H1 (cell line): ENCODE data around the gene COL4A2. TPM values are rescaled to one million over a fixed set of nuclear protein-coding genes. Genes with fewer than 3 reads are reported as not detected.

Experiments
- CTCF ChIA-PET: fragments of 300-600 bp; sonication (Branson Sonifier 250); formaldehyde crosslinking; loops from one replicate; lab custom pipeline; 2021; ENCODE audit not compliant: partially characterized antibody; lab: Charles Lee
- POLR2A ChIA-PET: fragments of 300-600 bp; sonication (Branson Sonifier 250); formaldehyde crosslinking; loops from one replicate; lab custom pipeline; 2021; ENCODE audit warnings: inconsistent platforms; ENCODE audit not compliant: partially characterized antibody; lab: Charles Lee
- DNase-seq, 2 experiments: peaks; one replicate each; pipeline versions ENCODE4 v3.0.0 to v3.0.0-alpha.2; 2010 to 2022; ENCODE audit warnings: low spot score in 2 of 2, low read depth in 1 of 2, mixed read lengths in 1 of 2
- FAIRE-seq: peaks from 2 replicates; lab custom pipeline; 2011; peaks lifted over from hg19 to GRCh38; lab: Jason Lieb, UNC
- H2AFZ ChIP-seq: 2 replicates; pipeline ENCODE4 v1.8.1; 2012; ENCODE audit warnings: low read length, inconsistent platforms
- H2AK5ac ChIP-seq: 2 replicates; pipeline ENCODE4 v1.6.1; 2013; ENCODE audit warnings: low read depth, low read length
- H2BK120ac ChIP-seq: replicated peaks from 2 replicates; pipeline ENCODE3; 2013; ENCODE audit warnings: low read depth, low read length, inconsistent platforms
- H2BK12ac ChIP-seq: 2 replicates; pipeline ENCODE4 v1.6.1; 2013; ENCODE audit warnings: low read depth, low read length
- H2BK15ac ChIP-seq: 2 replicates; pipeline ENCODE4 v1.6.1; 2013; ENCODE audit warnings: low read length
- H2BK20ac ChIP-seq: 2 replicates; pipeline ENCODE4 v1.6.1; 2013; ENCODE audit warnings: low read length
- H2BK5ac ChIP-seq: 2 replicates; pipeline ENCODE4 v1.6.1; 2013; ENCODE audit warnings: low read depth, low read length
- H3K14ac ChIP-seq: 2 replicates; pipeline ENCODE4 v1.6.1; 2013; ENCODE audit warnings: inconsistent platforms; ENCODE audit not compliant: insufficient read length
- H3K18ac ChIP-seq: 2 replicates; pipeline ENCODE4 v1.6.1; 2013; ENCODE audit warnings: low read length; ENCODE audit errors: extremely low read depth
- H3K23ac ChIP-seq: 2 replicates; pipeline ENCODE4 v1.6.1; 2013; ENCODE audit warnings: inconsistent platforms; ENCODE audit not compliant: insufficient read length
- H3K23me2 ChIP-seq: 2 replicates; pipeline ENCODE4 v1.6.1; 2013; ENCODE audit warnings: low read depth, low read length
- H3K27ac ChIP-seq: 2 replicates; pipeline ENCODE4 v1.6.1; 2011; ENCODE audit warnings: low read depth, low read length, inconsistent platforms
- H3K27me3 ChIP-seq, 4 experiments: replicated peaks in 1 of 4; 1 replicate in 1 of 4; 2 replicates in 3 of 4; pipeline versions ENCODE4 v1.6.1 to v1.8.1; 2011 to 2013; ENCODE audit warnings: low read length in 3 of 4, mild to moderate bottlenecking in 3 of 4, inconsistent platforms in 2 of 4, mixed read lengths in 2 of 4, moderate library complexity in 1 of 4; ENCODE audit not compliant: control insufficient read depth in 3 of 4, insufficient read depth in 3 of 4; ENCODE audit errors: extremely low read depth in 1 of 4
- H3K36me3 ChIP-seq, 4 experiments: 2 replicates each; pipeline versions ENCODE4 v1.6.1 to v1.8.1; 2011 to 2013; ENCODE audit warnings: mild to moderate bottlenecking in 4 of 4, low read length in 3 of 4, moderate library complexity in 2 of 4, control low read depth in 1 of 4, inconsistent platforms in 1 of 4; ENCODE audit not compliant: insufficient read depth in 4 of 4, control insufficient read depth in 2 of 4
- H3K4ac ChIP-seq: replicated peaks from 2 replicates; pipeline ENCODE3; 2013; ENCODE audit warnings: low read length, low read depth, mixed read lengths, inconsistent platforms; ENCODE audit not compliant: insufficient read length
- H3K4me1 ChIP-seq, 4 experiments: replicated peaks in 1 of 4; 1 replicate in 1 of 4; 2 replicates in 3 of 4; pipeline versions ENCODE4 v1.6.1 to v1.8.1; 2011 to 2013; ENCODE audit warnings: low read length in 3 of 4, inconsistent platforms in 2 of 4, mixed read lengths in 1 of 4; ENCODE audit not compliant: insufficient read depth in 4 of 4, control insufficient read depth in 3 of 4
- H3K4me2 ChIP-seq, 2 experiments: 2 replicates each; pipeline versions ENCODE4 v1.6.1 to v1.8.1; 2011 to 2013; ENCODE audit warnings: low read depth in 2 of 2, low read length in 2 of 2, control low read depth in 1 of 2, inconsistent platforms in 1 of 2, mild to moderate bottlenecking in 1 of 2; ENCODE audit not compliant: insufficient read depth in 1 of 2
- H3K4me3 ChIP-seq, 4 experiments: fragments of 200-600, 300-600 bp in 1 of 4; sonication (generic), shearing (Covaris generic), sonication (Bioruptor Twin) in 1 of 4; 2 replicates each; pipeline versions ENCODE4 v1.5.1 to v1.8.1; 2011 to 2016; ENCODE audit warnings: low read length in 4 of 4, low read depth in 3 of 4, control low read depth in 2 of 4, inconsistent platforms in 2 of 4, mild to moderate bottlenecking in 2 of 4, mixed read lengths in 1 of 4, moderate library complexity in 1 of 4; ENCODE audit not compliant: insufficient read depth in 2 of 4; ENCODE audit errors: extremely low read depth in 1 of 4
- H3K56ac ChIP-seq: replicated peaks from 2 replicates; pipeline ENCODE3; 2013; ENCODE audit warnings: low read depth, mild to moderate bottlenecking, mixed read lengths, low read length, inconsistent platforms; ENCODE audit not compliant: insufficient read length
- H3K79me1 ChIP-seq: 2 replicates; pipeline ENCODE4 v1.6.1; 2013; ENCODE audit warnings: low read depth, low read length, control low read depth
- H3K79me2 ChIP-seq, 2 experiments: 2 replicates each; pipeline versions ENCODE4 v1.6.1 to v1.8.1; 2012 to 2013; ENCODE audit warnings: low read length in 2 of 2, mild to moderate bottlenecking in 2 of 2, inconsistent platforms in 1 of 2; ENCODE audit not compliant: insufficient read depth in 2 of 2, control insufficient read depth in 1 of 2
- H3K9ac ChIP-seq, 4 experiments: replicated peaks in 1 of 4; 1 replicate in 1 of 4; 2 replicates in 3 of 4; pipeline versions ENCODE4 v1.6.1 to v1.8.1; 2011 to 2013; ENCODE audit warnings: low read depth in 3 of 4, low read length in 3 of 4, control low read depth in 2 of 4, mild to moderate bottlenecking in 2 of 4, moderate library complexity in 2 of 4, inconsistent platforms in 1 of 4; ENCODE audit errors: extremely low read depth in 1 of 4
- H3K9me3 ChIP-seq, 2 experiments: 2 replicates each; pipeline versions ENCODE4 v1.6.1 to v1.8.1; 2012 to 2013; ENCODE audit warnings: mild to moderate bottlenecking in 2 of 2, moderate library complexity in 2 of 2, control low read depth in 1 of 2, inconsistent platforms in 1 of 2, low read depth in 1 of 2, low read length in 1 of 2, mixed read lengths in 1 of 2; ENCODE audit not compliant: insufficient read depth in 2 of 2
- H4K20me1 ChIP-seq, 2 experiments: replicated peaks in 1 of 2; 2 replicates each; pipeline versions ENCODE3 to v1.8.1; 2011 to 2013; ENCODE audit warnings: inconsistent platforms in 2 of 2, low read length in 2 of 2, mild to moderate bottlenecking in 1 of 2; ENCODE audit not compliant: insufficient read depth in 2 of 2, control insufficient read depth in 1 of 2
- H4K5ac ChIP-seq: 2 replicates; pipeline ENCODE4 v1.6.1; 2013; ENCODE audit warnings: low read length, low read depth, mixed read lengths, inconsistent platforms; ENCODE audit not compliant: insufficient read length
- H4K8ac ChIP-seq: 2 replicates; pipeline ENCODE4 v1.8.0; 2013; ENCODE audit warnings: mild to moderate bottlenecking, moderate library complexity, low read length, inconsistent platforms; ENCODE audit not compliant: insufficient read depth; ENCODE audit errors: extremely low read depth
- H4K91ac ChIP-seq: replicated peaks from 2 replicates; pipeline ENCODE3; 2013; ENCODE audit warnings: low read length, mixed read lengths, inconsistent platforms; ENCODE audit not compliant: insufficient read length
- ASH2L ChIP-seq: fragments of 200-600, 300-600 bp; sonication (generic); IDR thresholded peaks from one replicate; pipeline ENCODE4 v1.7.1; 2017; ENCODE audit warnings: low read length
- BCL11A ChIP-seq, 2 experiments: IDR thresholded peaks; one replicate each; pipeline ENCODE4 v1.6.1; 2011; ENCODE audit warnings: low read depth in 2 of 2, low read length in 2 of 2, mild to moderate bottlenecking in 2 of 2
- TAF1 ChIP-seq: IDR thresholded peaks from 2 replicates; pipeline ENCODE4 v1.6.1; 2011; ENCODE audit warnings: mild to moderate bottlenecking, low read depth, low read length
- WGBS, 2 experiments: shearing (Covaris generic) in 1 of 2; methylation state at CpG; one replicate each; pipeline versions ENCODE4 v1.1.6 to v1.1.7; 2013 to 2015; ENCODE audit warnings: low lambda C conversion rate in 2 of 2, mixed read lengths in 2 of 2, inconsistent platforms in 1 of 2, low coverage in 1 of 2, missing lambda C conversion rate in 1 of 2; ENCODE audit not compliant: insufficient replicate concordance in 2 of 2, insufficient coverage in 1 of 2, insufficient read length in 1 of 2; ENCODE audit errors: extremely low coverage in 1 of 2, missing lambda C conversion rate in 1 of 2; 5-methylcytosine and 5-hydroxymethylcytosine counted together
- polyA plus RNA-seq, 7 experiments: library from polyadenylated mRNA; depleted of rRNA in 3 of 7; stranded (reverse) in 5 of 7; unstranded in 2 of 7; fragments of >200 nt in 5 of 7; fragments of 200-250 nt in 2 of 7; gene quantifications; 1 replicate in 5 of 7; 2 replicates in 1 of 7; 4 replicates in 1 of 7; pipeline versions ENCODE4 v1.2.1 to v1.2.3, GENCODE V29; 2011 to 2013; ENCODE audit warnings: missing spikeins in 2 of 7, mixed read lengths in 2 of 7
- total RNA-seq: library from RNA; stranded (reverse); fragmentation: NEBNext Ultra II Directional; extraction: Animal tissue kit (Norgen Biotek cat#: 25700); gene quantifications from 2 replicates; pipeline ENCODE4 v1.2.1, GENCODE V29; 2021
- TF ChIP-seq, protein P1 (sequence below): IDR thresholded peaks from 2 replicates; pipeline ENCODE4 v1.6.1; 2012; ENCODE audit warnings: inconsistent platforms

Gene COL4A2
- total and polyA plus RNA-seq, 2 of the 8 experiments (the other 6 are each of a cell fraction or from before 2014, with no cell fraction given) = 80.4 to 87.3 TPM

DNA sequence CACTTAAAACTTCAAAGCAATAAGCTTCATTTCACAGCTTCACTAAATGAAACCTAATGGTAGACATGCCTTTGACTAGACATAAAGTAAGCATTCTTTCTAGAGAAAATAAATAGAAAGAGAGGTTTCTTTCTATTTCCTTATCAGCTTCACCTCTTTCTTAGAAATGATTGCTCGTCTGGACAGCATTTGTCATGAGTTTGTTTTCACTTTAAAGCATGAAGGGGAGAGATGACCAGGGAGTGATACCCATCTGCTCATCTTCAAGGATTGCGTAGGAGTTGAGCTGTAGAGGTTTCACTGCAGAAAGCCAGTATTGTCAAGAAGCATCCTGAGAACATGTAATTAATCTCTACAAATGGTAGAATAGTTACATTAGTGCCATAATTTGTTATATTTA lies 61.3 kb downstream of the COL4A2 start:
- no peaks in the 10 kb centered on the region for H3K9me3 ChIP-seq
- no peak overlapping the region for H3K9ac ChIP-seq
- H2BK15ac ChIP-seq = no peak overlapping the region
- H3K4me3 ChIP-seq = no peak overlapping the region
- H2AFZ ChIP-seq = no peak overlapping the region
- H3K4me2 ChIP-seq = no peak overlapping the region
- CTCF ChIA-PET = interaction anchor here (0.7 to 4.6 kb wide), 8 partner anchors 9 to 146 kb away, joined by 3 to 13 read pairs (median 4); no protein-coding TSS in a partner anchor
- H3K18ac ChIP-seq = no peak overlapping the region
- no peak overlapping the region for H3K27ac ChIP-seq
- H3K36me3 ChIP-seq = no peaks in the 10 kb centered on the region
- H2BK5ac ChIP-seq = no peak overlapping the region
- no peak overlapping the region for H4K8ac ChIP-seq
- H3K4me1 ChIP-seq = no peaks in the 10 kb centered on the region
- POLR2A ChIA-PET = no interaction called here
- FAIRE-seq = no peak
- no peaks in the 10 kb centered on the region for H3K79me2 ChIP-seq
- no peaks in the 10 kb centered on the region for H3K79me1 ChIP-seq
- no peaks in the 10 kb centered on the region for H3K27me3 ChIP-seq
- no peaks in the 10 kb centered on the region for H3K23me2 ChIP-seq
- H3K14ac ChIP-seq = no peak overlapping the region
- 81% methylated on average over 2 of the region's 2 CpGs; no CpG with 5 or more reads in 1 of the 2 experiments for WGBS, 2 experiments
- H4K20me1 ChIP-seq = no peaks in the 10 kb centered on the region
- no peak overlapping the region for H4K5ac ChIP-seq
- no peak overlapping the region for H2AK5ac ChIP-seq
- no peak overlapping the region for H4K91ac ChIP-seq
- no peak overlapping the region for H2BK120ac ChIP-seq
- no peak overlapping the region for H3K23ac ChIP-seq
- DNase-seq = no peak
- no peak overlapping the region for H2BK20ac ChIP-seq
- H3K4ac ChIP-seq = no peak overlapping the region
- H2BK12ac ChIP-seq = no peak overlapping the region
- H3K56ac ChIP-seq = no peak overlapping the region
- TF ChIP-seq BCL11A (IDR thresholded peaks at IDR 0.05; ENCODE audit: low read depth in 2 of 2, low read length in 2 of 2) = no peak
- no peak for TF ChIP-seq TAF1
- no peak for TF ChIP-seq ASH2L
- TF ChIP-seq, protein P1, sequence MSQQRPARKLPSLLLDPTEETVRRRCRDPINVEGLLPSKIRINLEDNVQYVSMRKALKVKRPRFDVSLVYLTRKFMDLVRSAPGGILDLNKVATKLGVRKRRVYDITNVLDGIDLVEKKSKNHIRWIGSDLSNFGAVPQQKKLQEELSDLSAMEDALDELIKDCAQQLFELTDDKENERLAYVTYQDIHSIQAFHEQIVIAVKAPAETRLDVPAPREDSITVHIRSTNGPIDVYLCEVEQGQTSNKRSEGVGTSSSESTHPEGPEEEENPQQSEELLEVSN = no peak
- TF ChIP-seq, all 59 proteins: peak for 0
